Endothelial cell of hepatic sinusoid (primary cell): Measurements from ENCODE around the gene RBBP4.
"Not testable (repeated sequence)": the region's sequence is repeated elsewhere in the genome, so short reads cannot be mapped to it uniquely, and the experiment has no call there.

Experiments used
- in situ Hi-C: cut with HindIII; loops from 2 replicates; pipeline ENCODE4 v1.10.0; 2017; ENCODE audit warnings: low sequenced_read_pairs

The RBBP4 gene

DNA sequence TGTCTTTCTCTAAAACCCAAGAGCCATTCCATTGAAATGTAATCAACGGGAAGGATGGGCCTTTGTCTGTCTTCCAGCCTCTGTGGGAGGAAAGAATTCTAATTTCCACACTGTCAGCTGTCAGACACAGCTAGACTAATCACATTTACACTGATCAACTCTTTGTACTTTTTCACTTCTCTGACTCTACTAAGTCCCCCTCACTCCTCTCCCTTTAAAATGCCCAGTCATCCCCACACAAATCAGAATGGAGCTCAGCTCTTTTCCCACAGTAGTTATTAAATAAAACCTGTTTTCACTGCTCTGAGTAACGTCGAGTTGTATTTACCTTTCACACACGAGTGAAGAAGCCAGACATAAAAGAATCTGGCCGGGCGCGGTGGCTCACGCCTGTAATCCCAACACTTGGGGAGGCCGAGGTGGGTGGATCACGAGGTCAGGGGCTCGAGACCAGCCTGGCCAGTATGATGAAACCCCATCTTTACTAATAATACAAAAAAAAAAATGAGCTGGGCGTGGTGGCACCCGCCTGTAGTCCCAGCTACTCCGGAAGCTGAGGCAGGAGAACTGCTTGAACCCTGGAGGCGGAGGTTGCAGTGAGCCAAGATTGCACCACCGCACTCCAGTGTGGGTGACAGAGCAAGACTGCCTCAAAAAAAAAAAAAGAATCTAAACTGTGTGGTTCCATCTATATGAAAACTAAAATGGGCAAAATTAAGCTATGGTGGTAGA is 13.9 kb upstream of the RBBP4 start:
- in situ Hi-C loops: no loop called here

DNA sequence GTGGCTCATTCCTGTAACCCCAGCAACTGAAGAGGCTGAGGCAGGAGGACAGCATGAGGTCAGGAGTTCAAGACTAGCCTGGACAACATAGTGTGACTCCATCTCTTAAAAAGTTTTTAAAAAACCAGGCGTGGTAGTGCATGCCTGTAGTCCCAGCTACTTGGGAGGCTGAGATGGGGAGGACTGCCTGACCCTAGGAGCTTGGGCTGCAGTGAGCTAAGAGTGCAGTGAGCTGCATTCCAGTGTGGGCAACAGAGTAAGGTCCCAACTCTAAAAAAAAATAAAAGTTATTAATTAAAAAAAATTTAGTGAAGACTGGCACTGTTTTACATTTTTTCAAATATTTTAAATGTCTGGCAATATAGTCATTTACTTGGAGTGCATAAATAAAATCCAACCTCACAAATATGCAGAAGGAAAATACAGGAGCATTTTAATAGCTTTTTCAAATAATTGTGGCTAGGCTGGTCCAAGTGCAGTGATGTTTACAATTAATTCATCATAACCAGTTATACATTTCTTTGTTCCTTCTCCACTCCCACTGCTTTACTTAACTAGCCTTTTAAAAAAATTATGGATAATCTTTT is 11.4 kb upstream of the RBBP4 start:
- in situ Hi-C loops: no loop called here

DNA sequence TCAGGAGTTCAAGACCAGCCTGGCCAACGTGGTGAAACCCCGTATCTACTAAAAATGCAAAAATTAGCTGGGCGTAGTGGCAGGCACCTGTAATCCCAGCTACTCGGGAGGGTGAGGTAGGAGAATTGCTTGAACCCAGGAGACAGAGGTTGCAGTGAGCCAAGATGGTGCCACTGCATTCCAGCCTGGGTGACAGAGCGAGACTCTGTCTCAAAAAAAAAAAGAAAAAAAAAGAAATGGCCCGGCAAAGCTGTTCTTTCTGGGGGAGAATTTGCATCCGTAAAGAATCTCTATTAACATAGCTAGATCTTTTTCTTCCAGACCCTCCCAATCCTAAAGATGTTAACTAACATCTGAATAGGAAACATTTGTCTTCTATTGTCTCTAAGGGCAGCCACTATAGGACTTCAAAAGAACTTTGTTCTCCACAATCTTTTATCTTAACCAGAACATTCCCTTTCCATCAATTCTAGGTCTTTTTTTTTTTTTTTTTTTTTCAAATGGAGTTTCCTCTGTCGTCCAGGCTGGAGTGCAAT is 8.6 kb upstream of the RBBP4 start:
- in situ Hi-C loops: not testable (repeated sequence)

DNA sequence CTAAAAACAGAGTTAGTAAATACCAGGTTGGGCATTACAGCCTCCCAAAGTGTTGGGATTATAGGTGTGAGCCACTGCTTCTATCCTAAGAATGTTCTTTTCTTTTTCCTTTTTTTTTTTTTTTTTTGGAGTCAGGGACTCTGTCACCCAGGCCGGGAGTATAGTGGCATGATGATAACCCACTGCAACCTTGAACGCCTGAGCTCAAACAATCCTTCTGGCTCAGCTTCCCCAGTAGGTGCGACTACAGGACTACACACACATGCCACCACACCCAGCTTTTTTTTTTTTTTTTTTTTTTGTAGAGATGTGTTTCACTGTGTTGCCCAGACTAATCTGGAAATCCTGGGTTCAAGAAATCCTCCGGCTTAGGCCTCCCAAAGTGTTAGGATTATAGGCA is 6.6 kb upstream of the RBBP4 start:
- in situ Hi-C loops: no loop called here

DNA sequence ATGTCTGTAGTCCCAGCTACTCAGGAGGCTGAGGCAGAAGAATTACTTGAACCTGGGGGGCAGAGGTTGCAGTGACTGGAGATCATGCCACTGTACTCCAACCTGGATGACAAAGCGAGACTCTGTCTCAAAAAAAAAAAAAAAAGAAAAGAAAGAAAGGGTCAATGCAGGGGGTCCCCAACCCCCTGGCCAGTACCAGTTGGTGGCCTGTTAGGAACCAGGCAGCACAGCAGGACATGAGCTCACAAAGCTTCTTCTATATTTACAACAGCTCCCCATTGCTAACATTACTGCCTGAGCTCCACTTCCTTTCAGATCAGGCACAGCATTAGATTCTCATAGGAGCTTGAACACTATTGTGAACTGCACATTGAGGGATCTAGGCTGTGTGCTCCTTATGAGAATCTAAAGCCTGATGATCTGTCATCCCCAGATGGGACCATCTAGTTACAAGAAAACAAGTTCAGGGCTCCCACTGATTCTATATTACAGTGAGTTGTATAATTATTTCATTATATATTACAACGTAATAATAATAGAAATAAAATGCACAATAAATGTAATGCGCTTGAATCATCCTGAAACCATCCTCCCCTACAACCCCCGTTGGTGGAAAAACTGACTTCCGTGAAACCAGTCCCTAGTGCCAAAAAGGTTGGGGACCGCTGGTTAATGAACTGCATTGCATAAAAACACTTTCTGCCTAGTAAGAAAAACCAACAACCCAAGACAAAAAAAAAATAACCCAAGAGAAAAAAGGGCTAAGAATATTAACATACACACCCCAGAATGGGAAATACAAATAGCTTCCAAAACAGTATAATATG is 3.5 kb upstream of the RBBP4 start:
- in situ Hi-C loops: no loop called here

DNA sequence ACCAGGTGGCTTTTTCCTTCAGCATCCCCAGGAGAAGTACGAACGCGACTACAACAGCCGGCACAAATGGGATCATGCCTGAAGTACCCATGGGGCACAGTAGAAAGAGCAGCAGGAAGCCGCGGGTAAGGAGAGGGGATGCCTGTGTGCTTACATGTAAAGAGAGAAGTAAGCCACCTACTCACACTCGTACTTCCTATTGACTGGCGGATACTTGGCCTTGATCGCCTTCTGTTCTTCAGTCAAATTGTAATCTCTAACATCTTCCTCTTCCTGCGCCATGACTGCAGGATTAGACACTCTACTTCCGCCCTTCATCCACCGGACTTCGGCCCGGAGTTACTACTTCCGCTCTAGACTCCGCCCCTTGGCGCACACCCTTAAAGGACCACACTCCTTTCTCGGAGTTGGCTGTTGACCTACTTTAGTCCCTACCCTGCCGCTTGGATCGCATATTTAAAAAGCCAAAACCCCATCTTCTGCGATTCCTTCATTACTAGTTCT is 708 bp upstream of the RBBP4 start, which contains the start of gene ZBTB8OS:
Gene ZBTB8OS (minus strand): TSS at position 303 of the 504 bp plus-strand sequence. CDS start 21 bp downstream, at position 282.
- in situ Hi-C loops: no loop called here

DNA sequence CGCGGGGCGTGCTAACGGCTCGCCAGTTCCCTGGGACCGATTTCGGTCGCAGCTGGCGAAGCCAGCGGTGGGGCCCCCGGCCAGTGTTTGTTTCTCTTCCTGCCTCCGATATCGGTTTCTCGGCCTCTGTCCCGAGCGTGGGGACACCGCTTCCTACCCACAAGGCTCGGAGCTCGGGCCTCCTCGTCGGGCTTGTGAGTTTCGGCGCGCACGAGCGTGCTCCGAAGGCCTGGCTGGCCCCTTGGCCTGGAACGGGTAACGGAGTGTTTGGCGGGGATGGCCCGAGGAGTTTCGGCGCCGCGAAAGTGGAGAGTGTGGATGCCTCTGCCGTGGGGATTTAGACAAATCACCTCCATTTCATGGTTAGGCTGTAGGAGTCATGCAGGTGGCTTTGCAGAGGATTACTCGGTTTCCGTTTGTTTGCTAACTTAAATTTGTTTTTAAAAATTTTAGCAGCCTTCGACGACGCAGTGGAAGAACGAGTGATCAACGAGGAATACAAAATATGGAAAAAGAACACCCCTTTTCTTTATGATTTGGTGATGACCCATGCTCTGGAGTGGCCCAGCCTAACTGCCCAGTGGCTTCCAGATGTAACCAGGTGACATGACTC is 559 bp downstream of the RBBP4 start:
- in situ Hi-C loops: no loop called here

DNA sequence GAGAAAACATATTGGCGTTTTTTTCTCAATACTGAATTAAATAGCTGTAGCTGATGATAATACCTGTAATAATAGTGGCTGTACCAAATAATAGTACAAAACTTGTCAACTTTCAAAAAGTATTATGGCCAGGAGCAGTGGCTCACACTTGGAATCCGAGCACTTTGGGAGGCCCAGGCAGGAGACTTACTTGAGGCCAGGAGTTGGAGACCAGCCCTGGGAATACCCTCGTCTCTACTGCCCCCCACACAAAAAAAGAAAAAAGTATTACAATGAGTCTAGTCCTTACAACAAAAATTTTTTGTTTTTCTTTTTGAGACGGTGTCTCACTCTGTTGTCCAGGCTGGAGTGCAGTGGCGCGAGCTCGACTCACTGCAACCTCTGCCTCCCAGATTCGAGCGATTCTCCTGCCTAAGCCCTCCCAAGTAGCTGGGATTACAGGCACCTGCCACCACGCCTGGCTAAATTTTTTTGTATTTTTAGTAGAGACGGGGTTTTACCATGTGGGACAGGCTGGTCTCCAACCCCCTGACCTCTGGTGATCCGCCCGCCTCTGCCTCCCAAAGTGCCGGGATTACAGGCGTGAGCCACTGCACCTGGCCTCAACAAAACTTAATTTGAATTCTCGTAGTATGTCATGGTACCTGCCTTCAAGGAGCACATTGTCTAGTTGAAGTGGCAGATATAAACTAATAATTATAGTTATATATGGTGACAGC is 1.4 kb downstream of the RBBP4 start:
- in situ Hi-C loops: no loop called here

DNA sequence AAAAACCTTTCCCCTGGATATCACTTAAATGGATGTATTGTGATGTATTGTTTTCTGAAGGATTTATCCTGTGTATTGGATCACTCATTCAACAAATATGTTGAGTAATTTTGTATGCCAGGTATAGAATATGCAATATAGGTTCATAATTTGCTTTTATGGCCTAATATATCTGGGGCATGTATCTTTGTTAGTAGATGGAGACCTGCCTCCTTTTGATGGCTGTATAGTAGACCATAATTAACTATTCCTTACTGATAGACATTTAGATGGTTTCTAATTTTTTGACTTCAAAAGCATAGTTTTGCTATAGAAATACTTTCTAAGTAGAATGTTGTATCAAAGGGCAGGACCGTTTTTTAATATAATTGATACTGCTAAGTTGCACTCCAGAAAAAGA is 8.6 kb downstream of the RBBP4 start:
- in situ Hi-C loops: no loop called here

DNA sequence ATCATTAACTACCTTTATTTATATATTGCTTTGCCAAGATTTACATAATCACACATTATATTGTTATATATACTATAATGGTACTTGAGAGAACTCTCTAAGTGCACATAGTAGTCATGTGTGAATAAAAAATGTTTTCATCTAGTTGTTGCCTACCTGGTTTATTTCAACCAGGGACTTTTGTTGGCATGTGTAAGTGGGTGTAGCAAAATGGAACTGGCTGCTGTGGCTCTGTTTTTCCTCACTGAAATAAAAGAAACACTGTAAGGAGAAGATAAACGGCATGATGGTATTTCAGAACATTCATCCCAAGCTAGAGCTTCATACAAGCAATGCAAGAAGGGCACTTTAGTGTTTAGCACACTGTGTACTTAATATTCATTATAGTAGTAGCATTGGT is 14.9 kb downstream of the RBBP4 start:
- in situ Hi-C loops: no loop called here

DNA sequence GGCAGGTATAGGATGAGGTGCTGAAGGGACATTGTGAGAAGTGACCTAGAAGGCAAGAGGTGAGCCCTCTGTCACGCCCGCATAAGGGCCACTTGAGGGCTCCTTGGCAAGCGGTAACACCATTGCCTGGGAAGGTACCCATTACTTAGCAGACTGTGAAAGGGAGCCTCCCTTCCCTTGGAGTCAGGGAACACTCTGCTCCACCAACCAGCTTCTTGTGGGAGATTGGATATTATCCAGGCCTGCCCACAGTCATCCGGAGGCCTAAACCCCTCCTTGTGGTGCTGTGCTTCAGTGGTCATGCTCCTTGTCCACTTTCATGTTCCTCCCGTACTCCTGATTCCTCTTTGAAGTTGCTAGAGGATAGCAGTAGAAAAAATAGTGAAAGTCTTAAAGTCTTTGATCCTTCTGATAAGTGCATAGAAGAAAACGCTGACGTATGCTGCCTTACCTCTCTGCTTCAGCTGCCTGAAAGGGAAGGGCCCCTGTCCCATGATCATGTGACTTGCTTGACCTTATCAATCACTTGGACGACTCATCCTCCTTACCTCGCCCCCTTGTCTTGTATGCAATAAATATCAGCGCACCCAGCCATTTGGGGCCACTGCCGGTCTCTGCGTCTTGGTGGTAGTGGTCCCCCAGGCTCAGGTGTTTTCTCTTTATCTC is 16.0 kb downstream of the RBBP4 start:
- in situ Hi-C loops: no loop called here

DNA sequence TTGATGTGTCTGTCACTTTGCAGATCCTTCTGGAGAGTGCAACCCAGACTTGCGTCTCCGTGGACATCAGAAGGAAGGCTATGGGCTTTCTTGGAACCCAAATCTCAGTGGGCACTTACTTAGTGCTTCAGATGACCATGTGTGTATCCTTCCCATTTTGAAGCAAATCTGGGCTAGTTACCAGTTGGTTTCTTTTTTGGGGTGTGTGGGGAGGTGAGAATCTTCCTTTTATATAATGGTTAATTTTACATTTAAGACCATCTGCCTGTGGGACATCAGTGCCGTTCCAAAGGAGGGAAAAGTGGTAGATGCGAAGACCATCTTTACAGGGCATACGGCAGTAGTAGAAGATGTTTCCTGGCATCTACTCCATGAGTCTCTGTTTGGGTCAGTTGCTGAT is 17.7 kb downstream of the RBBP4 start:
- in situ Hi-C loops: not testable (repeated sequence)

DNA sequence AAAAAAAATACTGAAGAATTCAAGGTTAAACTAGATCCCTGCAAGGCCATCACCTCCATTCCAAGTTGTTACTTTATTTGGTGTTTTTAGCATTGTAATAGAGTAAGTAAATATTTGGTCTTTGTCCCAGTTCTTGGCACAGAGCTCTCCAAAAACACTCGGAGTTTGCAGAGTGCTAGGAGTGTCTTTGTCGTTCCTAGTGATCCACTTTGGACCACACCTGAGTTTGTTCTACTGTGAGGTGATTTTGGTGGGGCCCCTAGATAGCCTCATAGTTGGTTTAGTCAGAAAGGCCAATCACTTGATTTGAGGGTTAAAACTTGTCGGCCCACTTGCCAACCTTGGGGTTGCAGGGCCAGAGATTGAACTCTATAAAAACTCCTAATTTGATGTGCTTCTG is 25.9 kb downstream of the RBBP4 start:
- in situ Hi-C loops: no loop called here

DNA sequence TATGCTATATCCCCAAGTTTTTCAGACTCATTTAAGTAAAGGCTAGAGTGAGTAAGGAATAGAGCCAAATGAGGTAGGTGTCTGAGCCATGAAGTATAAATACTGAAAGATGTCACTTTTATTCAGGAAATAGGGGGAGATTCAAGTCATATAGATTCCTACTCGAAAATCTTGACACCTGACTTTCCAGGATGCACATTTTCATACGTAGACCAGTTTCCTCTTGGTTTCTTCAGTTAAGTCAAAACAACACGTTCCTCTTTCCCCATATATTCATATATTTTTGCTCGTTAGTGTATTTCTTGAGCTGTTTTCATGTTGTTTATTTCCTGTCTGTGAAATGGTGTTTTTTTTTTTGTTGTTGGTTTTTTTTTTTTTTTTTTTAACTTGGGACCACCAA is 29.0 kb downstream of the RBBP4 start:
- in situ Hi-C loops: not testable (repeated sequence)

DNA sequence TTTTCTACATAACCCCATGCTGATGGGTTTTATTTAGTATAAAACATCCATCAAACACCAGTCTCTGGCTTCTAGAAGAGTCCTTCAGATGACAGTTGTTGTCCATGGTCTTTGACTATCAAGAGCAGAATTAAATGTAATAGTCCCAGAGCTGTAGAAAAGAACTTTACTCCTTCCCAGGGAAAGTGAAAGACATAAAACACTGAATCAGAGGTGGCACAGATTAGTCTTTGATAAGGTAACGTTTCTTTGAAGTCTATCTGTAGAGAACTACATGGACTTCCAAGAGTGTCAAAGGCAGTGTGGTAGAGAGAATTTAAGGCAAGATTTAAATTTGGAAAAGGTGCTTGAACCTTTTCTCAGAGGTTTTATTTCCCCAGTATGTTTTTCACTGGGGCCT is 29.6 kb downstream of the RBBP4 start:
- in situ Hi-C loops: no loop called here

DNA sequence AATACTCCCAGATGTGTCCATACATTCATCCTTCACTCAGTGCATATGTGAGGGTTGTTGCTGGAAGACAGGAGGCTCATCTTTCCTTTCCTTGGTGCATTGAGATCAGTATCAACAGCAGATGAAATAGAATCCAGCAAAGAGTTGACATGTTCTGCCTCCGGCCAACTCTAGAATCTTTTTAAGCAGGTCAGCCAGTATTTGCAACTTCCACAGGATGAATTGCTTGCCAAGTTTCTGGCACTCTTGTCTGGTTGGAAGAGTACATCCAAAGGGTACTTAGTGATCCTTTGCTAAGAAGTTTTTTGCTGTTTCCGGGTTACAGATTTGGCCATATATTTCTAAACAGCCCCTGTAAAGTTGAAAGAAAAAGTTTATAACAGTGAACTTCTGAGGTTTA is 30.5 kb downstream of the RBBP4 start:
- in situ Hi-C loops: no loop called here

DNA sequence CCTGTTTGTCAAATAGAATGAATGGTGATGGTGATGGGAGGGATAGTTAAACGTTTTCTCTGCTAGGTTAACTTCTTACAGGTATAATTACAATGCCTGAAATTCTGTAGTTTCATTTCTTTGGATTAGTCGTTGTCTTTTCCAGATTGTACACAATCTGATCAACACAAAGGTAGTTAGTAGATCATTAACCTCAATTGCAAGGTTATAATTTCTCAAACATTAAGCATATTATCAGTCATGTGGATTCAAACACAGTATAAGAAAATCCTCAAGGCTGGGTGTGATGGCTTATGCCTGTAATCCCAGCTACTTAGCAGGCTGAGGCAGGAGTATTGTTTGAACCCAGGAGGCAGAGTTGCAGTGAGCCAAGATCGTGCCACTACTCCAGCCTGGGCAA is 31.0 kb downstream of the RBBP4 start:
- in situ Hi-C loops: no loop called here

DNA sequence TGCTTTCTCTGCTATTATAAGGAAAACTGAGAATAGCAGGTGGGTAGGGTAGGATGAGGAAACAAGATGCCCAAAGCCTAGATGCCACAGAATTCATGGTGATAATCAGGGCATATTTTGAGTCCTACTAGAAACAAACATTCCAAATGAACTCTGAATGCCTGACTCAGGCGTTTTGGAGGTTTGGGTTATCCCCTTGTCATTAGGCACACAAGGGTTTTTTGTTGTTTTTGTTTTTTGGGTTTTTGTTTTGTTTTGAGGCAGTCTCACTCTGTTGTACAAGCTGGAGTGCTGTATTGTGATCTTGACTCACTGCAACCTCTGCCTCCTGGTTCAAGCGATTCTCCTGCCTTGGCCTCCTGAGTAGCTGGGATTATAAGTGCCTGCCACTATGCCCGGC is 32.4 kb downstream of the RBBP4 start:
- in situ Hi-C loops: no loop called here

DNA sequence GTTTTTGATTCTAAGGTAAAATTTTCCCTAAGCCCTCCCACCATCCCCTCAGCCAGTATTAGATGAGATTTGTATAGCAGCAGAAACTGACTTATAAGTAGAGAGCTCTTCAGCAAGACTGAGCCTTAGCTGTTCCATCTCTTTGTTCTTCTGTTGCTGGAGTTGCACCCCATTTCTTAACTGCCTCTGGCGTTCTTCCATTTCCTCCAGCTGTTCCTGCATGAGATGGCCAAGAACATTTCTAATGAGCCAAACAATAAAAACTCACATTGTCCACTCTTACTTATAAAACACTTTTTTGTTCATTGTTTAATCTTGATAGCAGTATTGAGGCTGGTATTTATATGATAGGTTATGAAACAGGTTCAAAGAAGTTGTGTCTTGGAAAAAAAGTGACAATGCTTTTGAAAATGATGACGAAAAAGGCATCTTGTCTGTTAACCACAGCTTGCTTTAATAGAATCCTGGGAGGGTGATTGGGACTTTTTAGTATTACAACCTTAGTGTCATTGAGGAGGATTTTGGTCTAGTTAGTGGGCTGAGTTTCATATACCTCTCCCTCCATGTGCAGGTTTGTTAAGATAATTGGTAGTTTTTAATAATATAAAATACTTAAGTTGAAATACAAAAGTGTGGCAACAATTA is 33.3 kb downstream of the RBBP4 start:
- in situ Hi-C loops: no loop called here
